Measurements from ENCODE around the gene GH2. TPM values are rescaled to one million over a fixed set of nuclear protein-coding genes. Genes with fewer than 3 reads are reported as not detected.

GH2 gene
- total RNA-seq (ENCODE audit: unreplicated experiment), result not detected
- long read RNA-seq, result 0 reads

DNA sequence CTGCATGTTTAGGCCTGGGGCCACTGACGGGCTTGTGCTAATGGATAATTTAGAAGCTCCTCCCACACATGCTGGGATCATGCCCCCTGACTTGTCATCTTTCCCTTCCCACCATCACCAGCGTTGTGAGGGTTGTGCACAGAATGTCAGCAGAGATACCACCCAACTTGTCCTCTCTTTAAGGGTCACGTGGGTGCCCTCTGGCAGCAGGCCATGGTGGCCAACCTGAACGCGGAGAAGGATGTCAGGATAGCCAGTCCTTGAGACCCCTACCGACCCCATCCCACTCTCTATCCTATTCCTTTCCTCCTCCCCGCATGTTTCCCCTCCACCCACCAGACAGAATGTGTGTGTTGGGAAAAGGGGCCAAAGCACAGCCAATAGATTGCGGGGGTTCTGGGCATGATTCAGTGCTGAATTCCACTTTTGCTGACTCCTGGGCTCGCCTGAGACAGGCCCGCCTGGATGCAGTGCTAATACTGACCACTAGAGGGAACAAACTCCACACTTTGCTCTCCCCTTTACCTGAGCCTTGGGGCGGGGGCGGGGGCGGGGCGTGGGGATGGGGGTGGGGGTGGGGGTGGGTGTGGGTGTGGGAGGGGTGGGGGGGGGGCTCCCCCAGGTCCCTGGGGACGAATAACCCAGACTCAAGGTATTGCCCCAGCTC lies at the start of gene GH2:
GH2 (minus strand) TSS at position 10 of the 667 bp plus-strand sequence. CDS start 143 bp downstream, outside the sequence.
- peak within 1 kb of the TSS; percentile 38 for H3K27ac Mint-ChIP-seq (ENCODE audit: unreplicated experiment)

DNA sequence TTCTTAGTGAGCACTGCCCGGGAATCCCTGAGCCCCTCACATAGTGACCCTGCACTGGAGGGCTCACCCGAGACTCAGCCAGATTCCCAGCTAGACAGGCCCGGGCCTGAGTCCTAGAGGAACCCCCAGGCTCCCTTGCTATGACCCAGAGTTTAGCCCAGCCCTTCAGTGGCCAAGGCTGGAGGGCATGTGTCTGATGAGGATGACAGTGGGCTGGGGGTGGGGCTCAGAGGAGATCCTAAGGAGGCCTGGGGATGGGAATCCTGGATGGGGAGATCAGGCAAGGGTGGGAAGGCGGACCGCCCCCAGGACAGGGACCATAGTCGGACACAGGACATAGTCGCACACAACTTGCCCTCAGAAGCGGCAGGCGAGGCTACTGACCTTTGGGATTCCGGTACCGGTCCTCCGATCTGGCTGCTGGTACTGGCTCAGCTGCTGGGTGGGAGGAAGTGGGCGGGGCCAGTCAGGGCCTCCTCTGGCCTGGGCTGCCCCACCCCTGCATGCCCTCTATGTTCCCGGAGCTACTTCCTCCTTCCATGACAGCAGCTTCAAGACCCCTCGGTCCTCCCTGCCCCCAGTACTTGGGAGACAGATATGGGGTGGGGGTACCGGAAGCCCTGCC lies 49.3 kb upstream of the GH2 start:
- no peaks in the 10 kb centered on the region for H3K36me3 Mint-ChIP-seq (ENCODE audit: unreplicated experiment)
- peaks cover 4% of the 10 kb centered on the region for H3K9me3 Mint-ChIP-seq (ENCODE audit: unreplicated experiment)
- TF ChIP-seq, protein P1, sequence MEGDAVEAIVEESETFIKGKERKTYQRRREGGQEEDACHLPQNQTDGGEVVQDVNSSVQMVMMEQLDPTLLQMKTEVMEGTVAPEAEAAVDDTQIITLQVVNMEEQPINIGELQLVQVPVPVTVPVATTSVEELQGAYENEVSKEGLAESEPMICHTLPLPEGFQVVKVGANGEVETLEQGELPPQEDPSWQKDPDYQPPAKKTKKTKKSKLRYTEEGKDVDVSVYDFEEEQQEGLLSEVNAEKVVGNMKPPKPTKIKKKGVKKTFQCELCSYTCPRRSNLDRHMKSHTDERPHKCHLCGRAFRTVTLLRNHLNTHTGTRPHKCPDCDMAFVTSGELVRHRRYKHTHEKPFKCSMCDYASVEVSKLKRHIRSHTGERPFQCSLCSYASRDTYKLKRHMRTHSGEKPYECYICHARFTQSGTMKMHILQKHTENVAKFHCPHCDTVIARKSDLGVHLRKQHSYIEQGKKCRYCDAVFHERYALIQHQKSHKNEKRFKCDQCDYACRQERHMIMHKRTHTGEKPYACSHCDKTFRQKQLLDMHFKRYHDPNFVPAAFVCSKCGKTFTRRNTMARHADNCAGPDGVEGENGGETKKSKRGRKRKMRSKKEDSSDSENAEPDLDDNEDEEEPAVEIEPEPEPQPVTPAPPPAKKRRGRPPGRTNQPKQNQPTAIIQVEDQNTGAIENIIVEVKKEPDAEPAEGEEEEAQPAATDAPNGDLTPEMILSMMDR (IDR thresholded peaks at IDR 0.05; ENCODE audit: partially characterized antibody, unreplicated experiment), result no peak
- no peak overlapping the region for H3K27ac Mint-ChIP-seq (ENCODE audit: unreplicated experiment)
- no peaks in the 10 kb centered on the region for H3K27me3 Mint-ChIP-seq (ENCODE audit: unreplicated experiment)
- peaks cover 2% of the 10 kb centered on the region for H3K4me1 Mint-ChIP-seq (ENCODE audit: low read depth, unreplicated experiment)
- no peak overlapping the region for H3K4me3 Mint-ChIP-seq (ENCODE audit: unreplicated experiment)
- no peak for DNase-seq

More for the DNA sequence above, at the start of gene GH2:
- Mint-ChIP-seq H3K27me3 (ENCODE audit: unreplicated experiment) (peaks cover 5% of the 10 kb centered on the region), H3K4me1 (ENCODE audit: low read depth, unreplicated experiment) (peaks cover 7% of the 10 kb centered on the region), H3K36me3 (ENCODE audit: unreplicated experiment) (no peaks in the 10 kb centered on the region), H3K4me3 (ENCODE audit: unreplicated experiment) (no peak within 1 kb of the TSS), H3K9me3 (ENCODE audit: unreplicated experiment) (peaks cover 1% of the 10 kb centered on the region)
- TF ChIP-seq, protein P1 (IDR thresholded peaks at IDR 0.05; ENCODE audit: partially characterized antibody, unreplicated experiment), result peak; percentile 54
- peak; percentile 68 for DNase-seq

DNA sequence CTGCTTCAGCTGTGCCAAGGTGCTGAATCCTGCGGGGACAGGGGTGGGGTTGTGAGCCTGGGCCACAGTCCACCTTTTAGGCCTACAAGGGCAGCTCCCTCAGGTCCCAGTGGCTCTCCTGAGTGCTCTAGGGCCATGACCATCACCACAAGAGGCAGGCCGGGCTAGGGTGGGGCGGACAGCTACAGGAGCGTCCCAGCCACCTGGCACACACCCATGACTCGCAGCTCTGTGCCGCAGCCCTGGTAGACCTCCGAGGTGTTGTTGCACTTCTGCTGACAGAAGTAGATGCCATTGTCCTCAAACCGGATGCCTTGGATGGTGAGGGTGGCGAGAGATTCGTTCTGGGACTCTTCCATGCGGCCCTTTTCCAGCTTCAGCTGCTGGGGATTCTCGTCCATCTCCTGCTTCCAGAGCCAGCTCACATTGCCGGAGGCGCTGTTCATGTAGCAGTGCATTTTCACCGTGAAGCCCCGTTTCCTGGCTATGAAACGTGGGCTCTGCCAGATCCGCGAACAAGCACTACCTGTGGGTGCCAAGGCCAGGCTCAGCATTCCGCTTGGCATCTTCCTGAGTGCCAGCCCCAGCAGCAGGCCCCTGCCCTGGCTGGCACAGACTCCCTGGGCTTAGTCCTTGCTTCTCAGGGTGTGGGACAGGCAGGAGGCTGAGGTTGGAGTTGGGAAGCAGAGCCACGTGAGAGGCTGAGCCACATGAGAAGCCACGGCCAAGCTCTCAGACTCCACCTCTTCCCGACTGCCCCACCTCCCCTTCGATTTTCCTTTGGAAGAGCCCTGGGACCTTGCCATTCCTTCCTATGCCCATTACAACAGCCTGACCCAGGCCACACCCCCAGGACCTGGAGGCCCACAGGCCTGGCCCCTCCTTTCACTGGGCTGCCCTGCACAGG lies 48.4 kb upstream of the GH2 start:
- H3K27ac Mint-ChIP-seq (ENCODE audit: unreplicated experiment), result no peak overlapping the region
- H3K9me3 Mint-ChIP-seq (ENCODE audit: unreplicated experiment), result peaks cover 4% of the 10 kb centered on the region
- TF ChIP-seq, protein P1 (IDR thresholded peaks at IDR 0.05; ENCODE audit: partially characterized antibody, unreplicated experiment), result no peak
- H3K36me3 Mint-ChIP-seq (ENCODE audit: unreplicated experiment), result no peaks in the 10 kb centered on the region
- no peak overlapping the region for H3K4me3 Mint-ChIP-seq (ENCODE audit: unreplicated experiment)
- peaks cover 2% of the 10 kb centered on the region for H3K4me1 Mint-ChIP-seq (ENCODE audit: low read depth, unreplicated experiment)
- no peaks in the 10 kb centered on the region for H3K27me3 Mint-ChIP-seq (ENCODE audit: unreplicated experiment)
- no peak for DNase-seq

DNA sequence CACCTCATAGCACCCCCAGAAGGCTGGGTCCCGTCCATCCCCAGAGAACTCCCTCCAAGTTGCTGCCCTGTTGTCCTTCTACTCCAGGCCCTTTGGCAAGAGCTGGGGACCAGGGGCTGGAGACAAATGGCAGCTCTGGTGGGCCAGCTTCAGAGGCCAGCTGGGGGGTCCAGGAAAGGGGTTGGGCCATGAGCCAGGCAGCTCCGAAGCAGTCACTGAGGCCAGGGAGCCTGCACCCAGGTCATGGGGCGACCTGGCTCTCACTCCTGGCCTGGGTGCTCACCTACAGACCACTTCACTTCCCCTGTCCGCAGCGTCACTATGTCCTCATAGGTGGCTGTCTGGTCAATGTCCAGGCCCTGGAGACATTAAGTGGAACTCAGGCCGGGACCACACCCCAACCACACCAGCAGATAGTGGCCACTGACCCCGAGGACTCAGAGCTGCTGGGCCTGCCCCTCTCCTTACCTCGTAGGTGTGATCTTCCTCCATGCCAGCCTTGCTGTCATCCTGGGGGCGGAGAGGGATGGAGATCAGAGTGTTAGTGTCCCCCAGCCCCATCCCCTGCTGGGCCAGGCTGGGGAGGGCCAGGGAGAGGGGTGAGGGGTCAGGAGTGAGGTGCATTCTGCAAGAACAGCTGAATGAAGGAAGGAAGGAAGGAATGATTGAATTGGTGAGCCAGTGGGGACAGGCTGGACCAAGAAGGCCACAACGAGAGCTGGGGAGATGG lies 47.4 kb upstream of the GH2 start:
- H3K4me1 Mint-ChIP-seq (ENCODE audit: low read depth, unreplicated experiment), result peaks cover 2% of the 10 kb centered on the region
- H3K27ac Mint-ChIP-seq (ENCODE audit: unreplicated experiment), result no peak overlapping the region
- DNase-seq, result no peak
- TF ChIP-seq, protein P1 (IDR thresholded peaks at IDR 0.05; ENCODE audit: partially characterized antibody, unreplicated experiment), result no peak
- H3K27me3 Mint-ChIP-seq (ENCODE audit: unreplicated experiment), result no peaks in the 10 kb centered on the region
- no peaks in the 10 kb centered on the region for H3K36me3 Mint-ChIP-seq (ENCODE audit: unreplicated experiment)
- peaks cover 4% of the 10 kb centered on the region for H3K9me3 Mint-ChIP-seq (ENCODE audit: unreplicated experiment)
- no peak overlapping the region for H3K4me3 Mint-ChIP-seq (ENCODE audit: unreplicated experiment)
